ENCODE measurements around the gene DCLK2.
"Not testable (repeated sequence)": the region's sequence is repeated elsewhere in the genome, so short reads cannot be mapped to it uniquely, and the experiment has no call there.

The DCLK2 gene

DNA sequence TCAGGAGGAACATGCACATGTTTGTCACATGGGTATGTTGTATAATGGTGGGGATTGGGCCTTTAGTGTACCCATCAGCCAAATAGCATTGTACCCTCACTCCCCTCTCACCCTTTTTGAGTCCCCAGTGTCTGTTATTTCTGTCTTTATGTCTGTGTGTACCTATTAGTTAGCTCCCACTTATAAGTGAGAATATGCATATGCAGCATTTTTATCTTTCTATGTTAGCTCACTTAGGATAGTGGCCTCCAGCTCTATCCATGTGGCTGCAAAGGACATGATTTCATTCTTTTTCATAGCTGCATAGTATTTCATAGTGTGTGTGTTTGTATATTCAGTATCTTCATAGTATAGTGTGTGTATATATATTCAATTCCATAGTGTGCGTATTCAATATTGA, 64.6 kb downstream of the DCLK2 start:
- DNase-seq (ENCODE audit: extremely low spot score, insufficient read length, low read depth) (no peak), FAIRE-seq (no peak)

DNA sequence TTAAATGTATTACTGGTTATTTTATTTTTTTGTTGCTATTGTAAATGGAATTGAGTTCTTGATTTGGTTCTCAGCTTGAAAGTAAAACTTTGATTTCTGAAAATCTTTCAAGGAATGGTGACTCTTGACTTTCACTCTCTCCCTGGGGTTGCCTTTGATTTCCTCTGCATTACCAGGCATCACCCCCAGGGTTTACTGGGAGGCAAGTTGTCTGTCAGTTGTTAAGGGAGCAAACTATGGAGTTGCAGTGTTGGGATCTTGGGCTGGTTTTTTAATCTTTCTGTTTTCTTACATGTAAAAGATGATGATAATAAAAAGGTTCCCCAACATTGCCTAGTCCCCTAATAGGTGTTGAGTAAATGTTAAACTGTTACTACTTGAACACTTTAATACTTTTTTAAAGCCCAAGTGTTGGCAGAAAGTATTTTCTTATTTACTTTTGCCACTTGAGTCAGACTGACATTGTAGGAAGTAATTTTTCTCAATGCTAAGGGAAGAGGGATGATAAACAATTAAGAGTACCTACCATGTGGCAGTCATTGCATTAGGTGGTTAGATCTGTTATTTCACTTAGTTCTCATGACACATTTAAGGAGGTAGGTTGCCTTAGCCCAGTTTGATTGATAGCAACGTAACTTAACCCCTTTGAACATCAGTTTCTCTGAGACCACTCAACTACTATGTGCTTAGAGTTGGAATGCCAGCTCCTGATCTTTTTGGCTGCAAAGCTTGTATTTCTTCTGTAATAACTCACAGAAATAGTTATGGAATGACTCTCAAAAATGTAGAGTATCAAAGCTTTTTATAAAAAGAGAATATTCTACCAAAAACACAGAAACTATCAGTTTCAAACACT, 67.1 kb downstream of the DCLK2 start:
- DNase-seq (ENCODE audit: extremely low spot score, insufficient read length, low read depth) = no peak
- no peak for FAIRE-seq

DNA sequence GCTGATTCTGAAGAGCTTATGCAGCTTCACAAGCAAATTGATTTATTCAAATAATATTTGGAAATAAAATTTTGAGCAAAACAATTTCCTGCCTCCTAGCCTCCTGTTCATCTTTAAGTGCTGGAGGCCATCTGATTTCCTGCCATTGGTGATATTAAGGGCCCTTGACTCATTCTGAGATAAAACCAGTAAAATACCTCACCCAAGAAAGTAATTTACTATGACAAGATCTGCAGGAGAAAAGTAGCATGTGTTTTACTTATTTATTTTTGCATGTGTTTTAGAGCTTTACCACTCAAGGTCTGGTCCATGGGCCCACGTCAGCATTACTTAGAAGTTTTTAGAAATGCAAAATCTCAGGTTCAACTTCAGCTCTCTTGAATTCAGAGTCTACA, 67.7 kb downstream of the DCLK2 start:
- FAIRE-seq (no peak), DNase-seq (ENCODE audit: extremely low spot score, insufficient read length, low read depth) (no peak)

DNA sequence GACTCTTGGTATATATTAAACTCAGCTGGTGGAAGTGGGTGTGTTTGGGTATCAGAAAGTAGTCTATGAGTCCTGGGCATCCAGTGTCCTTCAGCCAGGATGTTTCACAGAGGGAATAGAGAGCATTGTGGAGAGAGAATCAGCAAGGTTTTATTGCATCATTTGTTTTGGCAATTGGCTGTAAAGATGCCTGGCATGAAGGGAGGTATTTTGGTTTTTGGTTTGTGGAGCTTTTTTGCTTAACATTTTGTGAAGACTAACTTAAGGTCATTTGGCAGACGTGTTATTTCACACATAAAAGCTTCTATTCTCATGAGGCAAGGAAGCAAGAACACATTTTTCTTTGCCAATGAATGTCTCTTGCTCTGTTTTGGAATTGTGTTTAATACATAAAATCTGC, 71.1 kb downstream of the DCLK2 start:
- no peak for DNase-seq (ENCODE audit: extremely low spot score, insufficient read length, low read depth)

DNA sequence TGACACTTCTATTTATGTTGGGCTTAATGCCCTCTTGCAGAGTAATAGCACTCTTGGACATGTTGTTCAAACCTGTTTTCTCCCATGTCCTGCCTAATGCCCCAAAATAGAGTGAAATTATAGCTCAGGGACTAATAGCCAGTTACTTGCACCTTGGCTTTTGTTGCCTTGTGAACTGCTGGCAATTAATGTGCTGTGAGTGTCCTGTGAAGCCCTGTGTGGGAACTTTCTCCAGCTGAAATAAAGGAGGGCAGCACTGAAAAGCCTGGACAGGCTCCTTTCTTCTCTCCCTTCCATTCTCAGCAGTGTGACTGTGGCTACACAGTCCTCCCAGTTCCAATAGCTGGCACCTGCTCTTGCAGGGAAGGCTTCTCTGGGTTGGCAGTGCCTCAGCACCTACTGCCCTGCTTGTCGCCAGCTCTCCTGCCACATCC, 72.4 kb downstream of the DCLK2 start:
- FAIRE-seq = no peak
- DNase-seq (ENCODE audit: extremely low spot score, insufficient read length, low read depth) = no peak

More for the DNA sequence above, 71.1 kb downstream of the DCLK2 start:
- no peak for FAIRE-seq

DNA sequence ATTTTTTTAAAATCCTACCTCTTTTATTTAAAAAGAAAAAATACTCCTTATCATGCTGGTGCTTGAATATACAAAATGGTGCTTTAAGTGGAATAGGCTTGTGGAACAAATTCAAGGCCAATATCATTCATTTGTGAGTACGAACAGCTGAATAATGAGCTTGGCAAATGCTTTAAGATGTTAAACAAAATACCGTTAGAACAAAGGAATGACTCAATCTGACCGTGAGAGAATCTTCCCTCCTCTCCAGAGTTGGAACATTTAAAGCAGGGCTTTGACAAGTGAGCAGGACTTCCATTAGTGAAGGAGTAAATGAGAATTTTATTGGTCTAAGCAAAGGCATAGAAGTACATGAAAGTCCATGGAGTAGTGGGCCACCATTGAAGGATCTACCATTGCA, 74.5 kb downstream of the DCLK2 start:
- no peak for FAIRE-seq
- DNase-seq (ENCODE audit: extremely low spot score, insufficient read length, low read depth) = no peak

DNA sequence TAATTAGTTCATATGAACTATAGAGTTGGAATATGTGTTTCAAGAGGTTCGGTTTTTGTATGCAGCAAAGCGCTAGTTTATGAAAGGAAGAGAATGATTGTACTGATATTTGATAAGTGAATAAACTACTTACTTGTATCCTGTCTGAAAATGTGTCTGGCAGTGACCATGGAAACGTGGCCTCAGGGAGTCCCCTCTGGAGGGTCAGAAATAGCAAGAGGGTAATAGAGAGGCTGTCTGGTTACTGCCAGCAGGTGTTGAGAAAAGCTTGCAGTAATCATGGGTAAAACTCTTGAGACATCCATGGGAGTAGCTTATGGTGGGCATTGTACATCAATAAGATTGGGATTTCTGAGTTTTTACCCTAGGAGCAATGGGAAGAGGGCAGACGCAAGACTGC, 77.1 kb downstream of the DCLK2 start:
- no peak for DNase-seq (ENCODE audit: extremely low spot score, insufficient read length, low read depth)
- no peak for FAIRE-seq

DNA sequence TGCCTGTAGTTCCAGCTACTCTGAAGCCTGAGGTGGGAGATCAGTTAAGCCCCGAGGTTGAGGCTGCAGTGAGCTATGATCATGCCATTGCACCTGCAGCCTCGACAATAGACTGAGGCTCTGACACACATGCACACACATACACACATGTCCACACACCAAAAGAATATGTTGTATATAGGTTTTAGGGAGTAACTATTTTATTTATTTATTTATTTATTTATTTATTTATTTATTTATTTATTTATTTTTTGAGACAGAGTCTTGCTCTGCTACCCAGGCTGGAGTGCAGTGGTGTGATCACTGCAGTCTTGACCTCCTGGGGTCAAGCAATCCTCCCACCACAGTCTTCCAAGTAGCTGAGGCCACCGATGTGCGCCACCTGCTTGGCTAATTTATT, 78.3 kb downstream of the DCLK2 start:
- DNase-seq (ENCODE audit: extremely low spot score, insufficient read length, low read depth) (no peak), FAIRE-seq (no peak)

DNA sequence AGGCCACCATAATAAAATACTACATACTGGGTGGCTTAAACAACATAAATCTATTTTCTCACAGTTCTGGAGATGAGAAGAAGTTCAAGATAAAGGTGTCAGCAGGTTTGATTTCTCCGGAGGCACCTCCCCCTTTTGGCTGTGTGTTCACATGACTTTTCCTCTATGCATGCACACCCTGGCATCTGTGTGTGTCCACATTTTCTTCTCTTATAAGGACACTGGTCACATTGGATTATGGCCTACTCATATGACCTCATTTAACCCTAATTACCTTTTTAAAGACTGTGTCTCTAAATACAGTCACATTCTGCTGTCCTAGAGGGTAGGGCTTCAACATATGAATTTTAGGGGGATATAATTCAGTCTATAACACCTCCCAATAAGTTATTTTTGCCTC, 79.8 kb downstream of the DCLK2 start:
- DNase-seq (ENCODE audit: extremely low spot score, insufficient read length, low read depth) (no peak), FAIRE-seq (no peak)

DNA sequence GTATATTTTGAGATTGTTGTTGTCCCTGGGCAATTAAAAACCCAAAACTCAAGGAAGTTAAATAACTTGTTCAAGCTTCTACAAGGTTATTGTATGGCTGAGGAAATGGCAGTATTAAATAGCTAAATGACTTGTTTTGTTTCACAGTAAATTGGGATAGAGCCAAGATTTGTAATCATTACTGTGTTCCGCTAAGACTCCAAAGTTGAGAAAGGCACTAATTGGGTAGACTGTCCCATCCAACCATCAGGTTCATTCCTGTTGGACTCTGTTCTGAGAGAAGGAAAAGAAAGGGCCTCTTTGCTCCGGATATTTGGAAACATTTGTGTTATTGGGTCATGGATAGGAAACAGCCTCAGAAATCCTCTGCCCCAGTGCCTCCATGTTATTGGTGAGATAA, 82.2 kb downstream of the DCLK2 start:
- no peak for DNase-seq (ENCODE audit: extremely low spot score, insufficient read length, low read depth)
- FAIRE-seq = no peak

DNA sequence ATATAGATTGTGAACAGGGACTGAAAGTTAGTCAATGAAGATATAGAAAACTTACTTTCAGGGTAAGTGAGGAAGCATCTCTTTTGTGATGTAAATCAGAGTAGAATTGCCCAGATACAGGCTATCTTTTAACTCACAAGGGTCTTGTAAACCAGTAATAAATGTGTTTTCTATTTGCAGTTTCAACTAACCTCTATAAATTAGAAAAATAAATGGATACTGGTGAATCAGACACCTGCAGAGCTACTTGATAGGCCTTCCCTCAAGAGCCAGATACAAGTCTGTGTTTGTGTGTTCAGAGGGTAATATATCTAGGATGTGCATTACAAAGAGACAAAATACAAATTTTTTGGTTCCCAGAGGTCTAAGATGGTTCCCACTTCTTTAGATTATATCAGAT, 82.9 kb downstream of the DCLK2 start:
- DNase-seq (ENCODE audit: extremely low spot score, insufficient read length, low read depth) = no peak

DNA sequence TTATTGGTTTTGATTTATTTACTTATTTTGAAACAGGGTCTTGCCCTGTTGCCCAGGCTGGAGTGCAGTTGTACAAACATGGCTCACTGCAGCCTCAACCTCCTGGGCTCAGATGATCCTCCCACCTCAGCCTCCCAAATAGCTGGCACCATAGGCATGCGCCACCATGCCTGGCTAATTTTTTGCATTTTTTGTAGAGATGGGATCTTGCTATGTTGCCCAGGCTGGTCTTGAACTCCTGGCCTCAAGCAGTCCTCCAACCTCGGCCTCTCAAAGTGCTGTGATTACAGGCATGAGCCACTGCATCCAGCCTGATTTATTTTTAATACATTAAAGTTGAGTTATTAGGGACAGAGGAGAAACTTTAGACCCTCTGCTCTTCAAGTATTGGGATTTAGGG, 83.8 kb downstream of the DCLK2 start:
- DNase-seq (ENCODE audit: extremely low spot score, insufficient read length, low read depth); FAIRE-seq: not testable (repeated sequence)

More for the DNA sequence above, 82.9 kb downstream of the DCLK2 start:
- FAIRE-seq = no peak

DNA sequence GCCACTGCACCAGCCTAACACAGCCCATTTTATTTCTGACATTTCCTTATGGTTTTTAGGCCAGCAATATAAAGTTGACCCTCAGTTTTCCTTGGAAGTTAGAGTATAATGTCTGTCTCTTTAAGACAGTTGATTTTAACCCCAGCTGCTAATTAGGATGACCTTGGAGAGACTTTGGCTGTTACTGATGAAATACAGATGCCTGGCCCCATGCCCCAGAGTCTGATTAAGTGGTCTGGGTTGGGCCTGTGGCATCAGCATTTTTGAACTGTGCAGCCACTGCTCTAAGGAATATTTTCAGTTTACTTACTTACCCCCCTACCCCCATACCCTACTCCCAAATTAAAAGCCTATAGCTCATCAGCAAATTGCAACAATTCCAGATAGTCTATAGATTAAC, 85.8 kb downstream of the DCLK2 start:
- FAIRE-seq (no peak), DNase-seq (ENCODE audit: extremely low spot score, insufficient read length, low read depth) (no peak)

DNA sequence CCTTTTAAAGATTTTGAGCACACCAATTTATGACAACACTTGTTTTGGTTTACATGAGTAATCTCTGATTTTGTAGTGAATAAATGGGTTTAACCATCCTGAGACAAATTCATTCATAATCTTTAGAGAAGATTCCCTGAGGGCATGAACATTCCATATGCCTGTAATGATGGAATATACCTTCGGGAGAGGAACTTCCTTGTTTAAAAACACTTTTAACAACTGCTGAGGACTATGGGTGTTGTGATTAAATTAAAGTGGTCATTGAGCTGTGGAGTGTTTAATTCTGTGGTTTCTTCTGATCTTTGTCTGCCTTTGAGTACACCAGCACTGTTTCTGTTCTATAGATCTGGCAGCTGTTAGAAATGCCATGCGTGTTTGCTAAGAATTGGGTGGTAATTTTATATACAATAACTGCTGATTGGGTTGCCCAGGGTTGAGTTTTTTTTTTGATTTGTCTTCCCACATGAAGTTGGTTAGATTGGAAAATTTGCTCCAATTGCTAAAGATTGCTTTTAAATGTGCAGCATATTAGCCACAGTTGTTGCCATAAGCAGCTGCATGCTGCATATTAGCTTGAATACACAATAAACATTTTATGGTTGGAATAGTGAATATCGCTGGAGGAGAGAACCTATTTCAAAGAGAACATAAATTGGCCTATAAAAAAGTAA, 86.8 kb downstream of the DCLK2 start:
- FAIRE-seq (no peak), DNase-seq (ENCODE audit: extremely low spot score, insufficient read length, low read depth) (no peak)

DNA sequence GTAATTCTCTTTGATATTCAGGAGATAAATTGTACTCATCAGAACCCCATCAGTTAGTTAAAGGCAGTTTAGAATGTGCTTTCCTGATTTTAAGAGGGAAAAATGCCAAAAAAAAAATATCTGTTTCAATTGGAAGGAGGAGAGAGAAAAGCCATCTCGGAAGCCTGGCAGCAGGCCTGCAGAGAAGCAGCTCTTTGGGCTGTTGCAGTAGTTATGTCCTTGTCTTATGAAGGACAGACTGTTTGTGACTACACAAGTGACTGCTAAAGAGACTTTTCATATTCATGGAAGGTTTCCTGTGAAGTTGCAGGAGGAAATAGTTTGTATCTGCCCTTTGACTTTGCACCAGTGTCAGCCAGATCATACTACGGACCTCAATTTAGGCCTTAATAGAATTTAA, 88.8 kb downstream of the DCLK2 start:
- DNase-seq (ENCODE audit: extremely low spot score, insufficient read length, low read depth) = no peak
- FAIRE-seq = no peak

DNA sequence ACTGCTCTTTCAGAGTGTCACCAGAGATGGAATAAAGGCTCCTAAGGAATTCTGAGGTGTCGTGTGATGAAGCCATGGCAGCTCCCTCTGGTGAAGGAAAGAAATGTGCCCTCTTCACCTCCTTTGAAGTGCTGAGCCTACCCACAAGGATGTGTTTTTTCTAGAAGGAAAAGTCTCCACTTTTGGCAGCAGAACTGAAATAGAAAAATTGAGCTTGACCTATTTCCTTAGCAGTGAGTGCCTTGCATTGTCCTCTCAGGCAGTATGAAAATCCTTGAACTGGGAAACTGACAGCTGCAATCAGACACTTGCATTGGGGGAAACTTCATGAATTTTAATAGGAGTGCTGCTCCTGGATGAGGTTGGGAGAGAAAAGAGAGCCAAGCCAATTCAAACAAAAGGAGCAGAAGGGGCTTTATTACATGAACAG, 95.2 kb downstream of the DCLK2 start:
- DNase-seq (ENCODE audit: extremely low spot score, insufficient read length, low read depth) (no peak), FAIRE-seq (no peak)

DNA sequence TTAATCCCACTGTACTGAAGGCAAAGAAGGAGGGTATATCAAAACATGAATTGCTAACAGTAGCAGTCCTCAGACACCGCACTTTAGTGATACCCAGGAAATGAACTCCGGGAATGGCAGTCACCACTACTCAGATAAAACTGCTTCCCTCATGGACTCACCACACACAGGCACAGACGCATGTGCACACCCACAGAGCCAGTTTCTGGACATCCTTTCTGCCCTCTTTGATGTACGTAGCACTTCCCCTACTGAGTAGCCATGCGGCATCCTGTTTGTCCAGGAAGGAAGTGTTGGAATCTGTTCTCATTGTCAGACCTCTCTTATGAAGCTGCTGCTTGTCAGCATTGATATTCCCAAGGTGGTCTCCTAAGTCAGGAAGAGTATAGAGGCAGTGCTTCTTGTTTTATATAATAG, 95.7 kb downstream of the DCLK2 start:
- DNase-seq (ENCODE audit: extremely low spot score, insufficient read length, low read depth) (no peak), FAIRE-seq (no peak)

DNA sequence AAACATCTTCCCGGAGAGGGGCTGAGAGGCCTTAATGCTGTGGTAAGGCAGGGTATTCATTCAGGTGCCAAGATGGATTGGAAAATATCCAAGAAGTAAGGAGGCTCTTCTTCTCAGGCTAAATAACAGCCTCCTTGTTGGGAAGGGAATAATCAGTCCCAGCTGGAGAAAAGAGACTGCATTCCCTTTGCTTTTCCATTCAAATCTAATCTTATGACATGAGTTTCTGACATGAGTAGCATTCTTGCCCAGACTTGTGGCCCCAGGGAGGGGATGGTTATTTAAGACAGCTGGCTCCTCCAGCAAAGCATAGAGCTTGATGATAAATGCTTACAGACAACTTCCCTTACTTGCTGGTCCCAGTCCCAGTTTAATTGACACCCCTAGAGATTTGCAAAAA, 98.3 kb downstream of the DCLK2 start:
- DNase-seq (ENCODE audit: extremely low spot score, insufficient read length, low read depth) (no peak), FAIRE-seq (no peak)

DNA sequence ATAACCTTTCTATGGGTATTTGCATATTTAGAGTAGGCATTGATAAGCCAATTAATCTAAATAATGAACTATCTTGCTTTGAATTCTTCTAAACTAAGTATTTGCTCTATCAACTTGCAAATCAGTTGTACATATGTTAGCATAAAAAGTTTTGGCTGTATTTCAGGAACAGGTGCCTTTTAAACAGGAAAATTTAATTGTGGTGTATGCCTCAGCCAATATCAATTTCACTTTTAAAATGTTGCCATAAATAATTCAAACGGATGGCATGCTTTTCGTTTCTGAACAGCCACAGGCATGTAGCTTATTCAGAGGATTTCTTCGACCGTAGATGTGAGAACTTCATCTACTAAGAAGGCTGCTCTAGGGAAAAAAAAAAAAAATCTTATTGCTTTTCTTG, 99.9 kb downstream of the DCLK2 start:
- DNase-seq (ENCODE audit: extremely low spot score, insufficient read length, low read depth) = no peak
- FAIRE-seq = no peak

DNA sequence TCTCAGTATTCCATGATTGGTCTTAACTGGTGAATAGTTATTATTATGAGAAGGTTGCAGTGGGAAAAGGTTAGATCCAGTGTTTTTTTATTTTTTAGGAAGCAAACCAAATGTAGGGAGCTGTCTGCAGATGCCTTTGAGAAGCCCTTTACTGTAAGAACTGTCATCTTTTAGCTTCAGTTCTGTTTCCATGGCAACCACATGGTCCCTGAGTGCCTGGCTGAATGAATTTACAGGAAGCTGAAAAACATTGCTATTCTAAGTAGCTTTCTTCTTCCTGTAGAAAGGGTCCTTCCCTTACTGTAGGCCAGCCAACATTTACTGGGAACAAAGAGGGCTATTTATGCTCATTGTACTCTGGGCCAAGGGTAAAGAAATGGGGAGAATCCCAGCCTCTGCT, 103.3 kb downstream of the DCLK2 start:
- no peak for DNase-seq (ENCODE audit: extremely low spot score, insufficient read length, low read depth)
- no peak for FAIRE-seq

DNA sequence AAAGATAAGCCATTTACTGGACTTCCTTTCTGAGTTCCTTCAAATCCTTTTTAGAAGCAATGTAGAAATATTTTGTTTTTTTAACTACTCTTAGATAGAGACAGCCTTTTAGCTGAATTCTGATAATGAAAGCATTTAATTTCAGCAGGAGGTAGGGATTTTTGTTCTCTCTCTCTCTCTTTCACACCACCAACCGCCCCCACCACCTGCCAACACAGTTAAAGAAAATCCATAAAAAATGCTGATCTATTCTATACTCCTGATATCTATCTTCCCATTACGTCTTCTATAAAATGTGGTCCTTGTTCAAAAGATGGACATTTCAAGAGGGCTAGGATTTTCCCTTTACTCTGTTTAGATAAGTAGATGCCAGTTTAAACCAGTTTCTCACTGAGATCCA, 104.5 kb downstream of the DCLK2 start:
- no peak for DNase-seq (ENCODE audit: extremely low spot score, insufficient read length, low read depth)
- no peak for FAIRE-seq

DNA sequence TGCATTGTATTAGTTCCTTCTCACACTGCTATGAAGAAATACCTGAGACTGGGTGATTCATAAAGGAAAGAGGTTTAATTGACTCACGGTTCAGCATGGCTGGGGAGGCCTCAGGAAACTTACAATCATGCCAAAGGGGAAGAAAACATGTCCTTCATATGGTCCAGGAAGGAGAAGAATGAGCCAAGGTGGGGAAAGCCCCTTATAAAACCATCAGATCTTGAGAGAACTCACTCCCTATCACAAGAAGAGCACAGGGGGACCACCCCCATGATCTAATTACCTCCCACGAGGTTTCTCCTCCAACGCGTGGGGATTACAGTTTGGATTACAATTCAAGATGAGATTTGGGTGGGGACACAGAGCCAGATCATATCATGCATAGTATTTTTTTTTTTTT, 106.8 kb downstream of the DCLK2 start:
- FAIRE-seq; DNase-seq (ENCODE audit: extremely low spot score, insufficient read length, low read depth): not testable (repeated sequence)
